Measurements from ENCODE around the gene SKIL. TPM values are rescaled to one million over a fixed set of nuclear protein-coding genes. Genes with fewer than 3 reads are reported as not detected.

SKIL gene
- total and polyA plus RNA-seq, 12 donors = 8.7 to 52.1 (median 42.0) TPM

GRCh38 chr3:170437696-170438407 is 80.3 kb downstream of the SKIL start:
- intact Hi-C loops (cut with DNase I) = no loop called here
- no peak for TF ChIP-seq POLR2A (IDR thresholded peaks at IDR 0.05)
- TF ChIP-seq, protein P1, sequence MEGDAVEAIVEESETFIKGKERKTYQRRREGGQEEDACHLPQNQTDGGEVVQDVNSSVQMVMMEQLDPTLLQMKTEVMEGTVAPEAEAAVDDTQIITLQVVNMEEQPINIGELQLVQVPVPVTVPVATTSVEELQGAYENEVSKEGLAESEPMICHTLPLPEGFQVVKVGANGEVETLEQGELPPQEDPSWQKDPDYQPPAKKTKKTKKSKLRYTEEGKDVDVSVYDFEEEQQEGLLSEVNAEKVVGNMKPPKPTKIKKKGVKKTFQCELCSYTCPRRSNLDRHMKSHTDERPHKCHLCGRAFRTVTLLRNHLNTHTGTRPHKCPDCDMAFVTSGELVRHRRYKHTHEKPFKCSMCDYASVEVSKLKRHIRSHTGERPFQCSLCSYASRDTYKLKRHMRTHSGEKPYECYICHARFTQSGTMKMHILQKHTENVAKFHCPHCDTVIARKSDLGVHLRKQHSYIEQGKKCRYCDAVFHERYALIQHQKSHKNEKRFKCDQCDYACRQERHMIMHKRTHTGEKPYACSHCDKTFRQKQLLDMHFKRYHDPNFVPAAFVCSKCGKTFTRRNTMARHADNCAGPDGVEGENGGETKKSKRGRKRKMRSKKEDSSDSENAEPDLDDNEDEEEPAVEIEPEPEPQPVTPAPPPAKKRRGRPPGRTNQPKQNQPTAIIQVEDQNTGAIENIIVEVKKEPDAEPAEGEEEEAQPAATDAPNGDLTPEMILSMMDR (IDR thresholded peaks at IDR 0.05) = no peak
- 78 to 88% (median 82%) methylated on average over 8 to 10 of the region's 10 CpGs for WGBS, 4 donors

DNA sequence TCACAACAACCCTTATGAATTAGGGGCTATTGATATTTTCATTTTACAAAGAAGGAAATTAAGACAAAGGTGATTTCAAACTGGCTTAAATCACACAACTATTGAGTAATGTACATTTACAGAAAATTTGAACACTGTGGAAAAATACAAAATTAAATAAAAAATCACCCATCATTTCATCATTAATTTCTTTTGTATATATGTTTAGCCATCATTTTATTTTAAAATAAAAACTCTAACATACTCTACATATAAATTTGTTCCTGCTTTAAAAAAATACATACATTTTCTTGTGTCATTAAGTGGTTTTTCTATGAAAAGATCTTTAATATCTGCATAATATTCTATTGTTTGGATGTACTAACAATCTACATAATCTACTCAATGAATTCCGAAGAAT is 81.3 kb downstream of the SKIL start:
- no peaks in the 10 kb centered on the region for H3K9me3 ChIP-seq (replicated peaks in 1 of 3)
- DNase-seq = no peak
- 76 to 89% (median 81%) methylated on average over 1 of the region's 1 CpG for WGBS, 4 donors
- no peak overlapping the region for H3K4me3 ChIP-seq
- intact Hi-C loops (cut with DNase I) = no loop called here
- no peaks in the 10 kb centered on the region for H3K4me1 ChIP-seq (replicated peaks in 1 of 2)
- no peak overlapping the region for H3K27ac ChIP-seq
- no peak for TF ChIP-seq POLR2A (IDR thresholded peaks at IDR 0.05)
- TF ChIP-seq, protein P1 (IDR thresholded peaks at IDR 0.05) = no peak
- H3K27me3 ChIP-seq = no peaks in the 10 kb centered on the region
- peaks cover 0 to 6% of the 10 kb centered on the region in 2 donors for H3K36me3 ChIP-seq (replicated peaks in 1 of 2)

More at GRCh38 chr3:170437696-170438407, 80.3 kb downstream of the SKIL start:
- Histone ChIP-seq H3K27me3 (no peaks in the 10 kb centered on the region), H3K4me3 (no peak overlapping the region), H3K4me1 (replicated peaks in 1 of 2) (no peaks in the 10 kb centered on the region), H3K9me3 (replicated peaks in 1 of 3) (no peaks in the 10 kb centered on the region), H3K27ac (no peak overlapping the region), H3K36me3 (replicated peaks in 1 of 2) (peaks cover 0 to 6% of the 10 kb centered on the region in 2 donors)
- no peak for DNase-seq

GRCh38 chr3:170440344-170440743 is 82.8 kb downstream of the SKIL start:
- H3K9me3 ChIP-seq (replicated peaks in 1 of 3) = no peaks in the 10 kb centered on the region
- H3K27ac ChIP-seq = no peak overlapping the region
- H3K4me1 ChIP-seq (replicated peaks in 1 of 2) = no peaks in the 10 kb centered on the region
- no peaks in the 10 kb centered on the region for H3K27me3 ChIP-seq
- TF ChIP-seq, protein P1 (IDR thresholded peaks at IDR 0.05) = no peak
- TF ChIP-seq POLR2A (IDR thresholded peaks at IDR 0.05) = no peak
- WGBS, 4 donors = 83 to 96% (median 95%) methylated on average over 2 of the region's 2 CpGs
- no peak overlapping the region for H3K4me3 ChIP-seq
- H3K36me3 ChIP-seq (replicated peaks in 1 of 2) = peaks cover 0 to 6% of the 10 kb centered on the region in 2 donors
- DNase-seq = no peak
- intact Hi-C loops (cut with DNase I) = no loop called here

GRCh38 chr3:170441412-170441811 is 83.9 kb downstream of the SKIL start:
- 89 to 94% (median 91%) methylated on average over 4 of the region's 4 CpGs for WGBS, 4 donors
- TF ChIP-seq POLR2A (IDR thresholded peaks at IDR 0.05) = no peak
- TF ChIP-seq, protein P1 (IDR thresholded peaks at IDR 0.05) = no peak
- Histone ChIP-seq H3K4me1 (replicated peaks in 1 of 2) (no peaks in the 10 kb centered on the region), H3K4me3 (no peak overlapping the region), H3K36me3 (replicated peaks in 1 of 2) (no peaks in the 10 kb centered on the region), H3K27ac (no peak overlapping the region), H3K9me3 (replicated peaks in 1 of 3) (no peaks in the 10 kb centered on the region), H3K27me3 (no peaks in the 10 kb centered on the region)
- no peak for DNase-seq
- intact Hi-C loops (cut with DNase I) = no loop called here

All from adrenal gland (tissue), 12 donors.